Fibroblast of the aortic adventitia (primary cell): ENCODE data around the gene DSCAML1. TPM values are rescaled to one million over a fixed set of nuclear protein-coding genes. Genes with fewer than 3 reads are reported as not detected.

Experiments used
- DNase-seq: peaks from one replicate; pipeline ENCODE4 v3.0.0-alpha.2; 2010; ENCODE audit warnings: low read depth
- H3K4me3 ChIP-seq: 2 replicates; pipeline ENCODE4 v1.5.1; 2011; ENCODE audit warnings: low read depth, mild to moderate bottlenecking, control low read depth, low read length, moderate library complexity
- CTCF ChIP-seq: IDR thresholded peaks from 2 replicates; pipeline ENCODE4 v1.5.1; 2011; ENCODE audit warnings: mild to moderate bottlenecking, low read length, control low read depth, inconsistent platforms; ENCODE audit not compliant: insufficient read depth
- total RNA-seq: library from RNA; depleted of rRNA; stranded (reverse); fragments of >200 nt; gene quantifications from 2 replicates; pipeline ENCODE4 v1.2.3, GENCODE V29; 2012; ENCODE audit warnings: low replicate concordance

The DSCAML1 gene
- total RNA-seq, 1 donor, result not detected

GRCh38 chr11:117664897-117665296, 132.1 kb downstream of the DSCAML1 start:
- DNase-seq, result no peak

GRCh38 chr11:117663821-117664220, 133.2 kb downstream of the DSCAML1 start:
- no peak for DNase-seq

More at GRCh38 chr11:117664897-117665296, 132.1 kb downstream of the DSCAML1 start:
- no peak for TF ChIP-seq CTCF
- no peak overlapping the region for H3K4me3 ChIP-seq

DNA sequence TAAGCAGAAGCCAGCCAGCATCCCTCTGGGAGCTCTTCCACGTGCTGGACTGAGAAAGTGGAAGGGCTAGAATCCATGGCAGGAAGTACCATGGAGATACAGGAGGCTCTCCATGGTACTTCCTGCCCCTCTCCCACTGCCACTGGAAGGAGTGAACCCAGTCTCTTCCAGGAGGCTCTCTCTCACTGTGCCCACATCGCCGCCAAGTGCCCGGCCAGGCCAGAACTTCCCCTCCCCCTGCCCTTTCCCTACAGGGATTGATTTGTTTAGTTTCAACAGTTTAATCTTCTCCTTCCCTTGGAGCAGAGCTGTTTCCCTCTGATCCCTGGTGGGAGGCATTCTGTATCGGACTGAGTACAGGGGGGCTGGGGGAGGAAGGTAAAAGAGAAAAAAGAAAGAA, 133.6 kb downstream of the DSCAML1 start:
- no peak for DNase-seq
- TF ChIP-seq CTCF, result no peak

More at GRCh38 chr11:117663821-117664220, 133.2 kb downstream of the DSCAML1 start:
- no peak overlapping the region for H3K4me3 ChIP-seq
- TF ChIP-seq CTCF, result no peak

GRCh38 chr11:117662671-117663269, 134.2 kb downstream of the DSCAML1 start:
- no peak for DNase-seq
- no peak for TF ChIP-seq CTCF
- H3K4me3 ChIP-seq, result no peak overlapping the region

More for the DNA sequence above, 133.6 kb downstream of the DSCAML1 start:
- H3K4me3 ChIP-seq, result no peak overlapping the region

- no peak overlapping the region for H3K4me3 ChIP-seq
- no peak for DNase-seq
- TF ChIP-seq CTCF, result no peak
Observed at GRCh38 chr11:117662255-117662654, 134.8 kb downstream of the DSCAML1 start.

- no peak for DNase-seq
- no peak overlapping the region for H3K4me3 ChIP-seq
- no peak for TF ChIP-seq CTCF
Observed at GRCh38 chr11:117658809-117659208, 138.2 kb downstream of the DSCAML1 start.

DNA sequence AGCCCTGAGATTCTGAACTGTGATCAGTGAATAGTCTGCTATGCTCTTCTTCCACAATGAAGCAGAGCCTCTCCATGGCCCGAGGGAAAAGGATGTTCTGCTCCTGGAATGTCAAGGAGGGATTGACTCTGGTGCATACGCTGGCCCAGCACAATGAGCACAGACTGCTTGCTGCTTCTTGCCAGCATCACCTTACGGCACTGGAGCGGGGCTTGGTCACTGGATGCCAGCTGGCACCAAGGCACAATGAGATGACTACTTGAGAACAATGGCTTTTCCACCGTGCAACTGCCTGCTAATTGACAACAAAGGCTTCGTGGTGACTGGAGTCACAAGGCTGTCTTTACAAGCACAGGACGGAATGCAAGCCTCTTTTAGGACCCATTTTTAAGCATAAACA, 139.2 kb downstream of the DSCAML1 start:
- DNase-seq, result no peak
- H3K4me3 ChIP-seq, result no peak overlapping the region
- TF ChIP-seq CTCF, result no peak
